Lower lobe of right lung (tissue), 2 donors: ENCODE results near the gene MID1. TPM values are rescaled to one million over a fixed set of nuclear protein-coding genes. Genes with fewer than 3 reads are reported as not detected.

Experiments used
- ATAC-seq, 2 donors: fragments of 200-7000 bp; cut with Tn5 transposase; one replicate each; pipeline ENCODE4 v1.9.1; 2020 to 2022; ENCODE audit warnings: mild to moderate bottlenecking in 2 of 2, moderate library complexity in 2 of 2
- DNase-seq: peaks from one replicate; pipeline ENCODE4 v3.0.0-alpha.2; 2020
- H3K27ac ChIP-seq: fragments of 200-600 bp; one replicate; pipeline ENCODE4 v1.8.0; 2022
- H3K27me3 ChIP-seq: fragments of 200-600 bp; one replicate; pipeline ENCODE4 v1.8.0; 2022; ENCODE audit warnings: low read depth
- H3K36me3 ChIP-seq: fragments of 200-600 bp; one replicate; pipeline ENCODE4 v1.8.0; 2022; ENCODE audit warnings: mild to moderate bottlenecking
- H3K4me1 ChIP-seq: fragments of 200-600 bp; one replicate; pipeline ENCODE4 v1.8.0; 2022
- H3K4me3 ChIP-seq: fragments of 200-600 bp; one replicate; pipeline ENCODE4 v1.8.0; 2022; ENCODE audit warnings: mild to moderate bottlenecking
- H3K9me3 ChIP-seq: fragments of 200-600 bp; one replicate; pipeline ENCODE4 v1.8.0; 2022
- CTCF ChIP-seq: fragments of 200-600 bp; IDR thresholded peaks from one replicate; pipeline ENCODE4 v1.8.0; 2022; ENCODE audit warnings: antibody characterized with exemption, mild to moderate bottlenecking
- intact Hi-C: fragments of 100-400 bp; cut with DNase I; formaldehyde crosslinking; loops from one replicate; pipeline ENCODE4 v1.11.0; 2022
- total RNA-seq: library from RNA; stranded (reverse); fragmentation: NEBNext Ultra II Directional; extraction: Animal tissue kit (Norgen Biotek cat#: 25700); gene quantifications from one replicate; pipeline ENCODE4 v1.2.1, GENCODE V29; 2021
- donor health status: DM: no; HTN: yes; CAD: no; lungs with severe emphysema.

MID1 gene
- total RNA-seq, 1 donor from 2014 or later: 24.9 TPM

GRCh38 chrX:10477525-10477924 is 142.9 kb downstream of the MID1 start:
- H3K27ac ChIP-seq: no peak overlapping the region
- H3K4me3 ChIP-seq: no peak overlapping the region
- H3K4me1 ChIP-seq: no peaks in the 10 kb centered on the region
- ATAC-seq: no peak
- TF ChIP-seq CTCF: no peak
- no peaks in the 10 kb centered on the region for H3K27me3 ChIP-seq
- H3K9me3 ChIP-seq: no peaks in the 10 kb centered on the region
- no peak for DNase-seq
- no peaks in the 10 kb centered on the region for H3K36me3 ChIP-seq
- intact Hi-C loops: no loop called here

GRCh38 chrX:10474913-10475568 is 145.3 kb downstream of the MID1 start:
- ATAC-seq: no peak
- H3K36me3 ChIP-seq: no peaks in the 10 kb centered on the region
- H3K27ac ChIP-seq: no peak overlapping the region
- no peak for DNase-seq
- intact Hi-C loops: no loop called here
- H3K4me1 ChIP-seq: no peaks in the 10 kb centered on the region
- no peaks in the 10 kb centered on the region for H3K27me3 ChIP-seq
- TF ChIP-seq CTCF: no peak
- H3K9me3 ChIP-seq: no peaks in the 10 kb centered on the region
- no peak overlapping the region for H3K4me3 ChIP-seq

- no peaks in the 10 kb centered on the region for H3K36me3 ChIP-seq
- H3K27ac ChIP-seq: no peak overlapping the region
- no peak overlapping the region for H3K4me3 ChIP-seq
- intact Hi-C loops: no loop called here
- no peaks in the 10 kb centered on the region for H3K27me3 ChIP-seq
- H3K4me1 ChIP-seq: no peaks in the 10 kb centered on the region
- no peak for DNase-seq
- no peaks in the 10 kb centered on the region for H3K9me3 ChIP-seq
- TF ChIP-seq CTCF: no peak
- no peak for ATAC-seq
Observed at GRCh38 chrX:10474510-10474909, 145.9 kb downstream of the MID1 start.

GRCh38 chrX:10471418-10471817 is 149.0 kb downstream of the MID1 start:
- Histone ChIP-seq H3K9me3 (no peaks in the 10 kb centered on the region), H3K27ac (no peak overlapping the region), H3K4me1 (no peaks in the 10 kb centered on the region), H3K27me3 (no peaks in the 10 kb centered on the region), H3K4me3 (no peak overlapping the region), H3K36me3 (no peaks in the 10 kb centered on the region)
- ATAC-seq (no peak), DNase-seq (no peak)
- TF ChIP-seq CTCF: no peak
- intact Hi-C loops: no loop called here

- H3K27me3 ChIP-seq: no peaks in the 10 kb centered on the region
- TF ChIP-seq CTCF: no peak
- DNase-seq (no peak), ATAC-seq (no peak)
- H3K9me3 ChIP-seq: no peaks in the 10 kb centered on the region
- no peak overlapping the region for H3K4me3 ChIP-seq
- no peak overlapping the region for H3K27ac ChIP-seq
- H3K4me1 ChIP-seq: no peaks in the 10 kb centered on the region
- H3K36me3 ChIP-seq: no peaks in the 10 kb centered on the region
- intact Hi-C loops: no loop called here
Observed at GRCh38 chrX:10470009-10470408, 150.4 kb downstream of the MID1 start.
